ENCODE data around the gene F10. TPM values are rescaled to one million over a fixed set of nuclear protein-coding genes. Genes with fewer than 3 reads are reported as not detected.

The F10 gene
- total and polyA plus RNA-seq, 2 experiments from 2014 or later, result 143 to 148 TPM

- H2AFZ ChIP-seq, result no peak overlapping the region
- 93% methylated on average over 3 of the region's 3 CpGs for WGBS (ENCODE audit: low lambda C conversion rate, missing lambda C conversion rate)
- H3K9me3 ChIP-seq (ENCODE audit: low read depth), result no peaks in the 10 kb centered on the region
- H3K27me3 ChIP-seq, result no peaks in the 10 kb centered on the region
- no peaks in the 10 kb centered on the region for H3K36me3 ChIP-seq (replicated peaks; ENCODE audit: insufficient read depth, low read depth)
- no peak for DNase-seq (ENCODE audit: low spot score)
- H3K79me2 ChIP-seq, result no peaks in the 10 kb centered on the region
- H4K20me1 ChIP-seq (ENCODE audit: insufficient read depth, poor library complexity, severe bottlenecking), result no peaks in the 10 kb centered on the region
- H3K4me1 ChIP-seq (ENCODE audit: insufficient read depth), result peaks cover 16% of the 10 kb centered on the region
- TF ChIP-seq EZH2 (IDR thresholded peaks at IDR 0.05; ENCODE audit: borderline replicate concordance), result no peak
- no peak for TF ChIP-seq EZH2phosphoT487 (IDR thresholded peaks at IDR 0.05; ENCODE audit: low read depth, severe bottlenecking, unreplicated experiment)
- no peak overlapping the region for H3K4me3 ChIP-seq
- no peak overlapping the region for H3K4me2 ChIP-seq
- no peaks in the 10 kb centered on the region for H3K9me2 ChIP-seq (replicated peaks; ENCODE audit: insufficient read depth)
- H3K27ac ChIP-seq, result no peak overlapping the region
Observed at GRCh38 chr13:113155201-113155600, 32.6 kb downstream of the F10 start.

DNA sequence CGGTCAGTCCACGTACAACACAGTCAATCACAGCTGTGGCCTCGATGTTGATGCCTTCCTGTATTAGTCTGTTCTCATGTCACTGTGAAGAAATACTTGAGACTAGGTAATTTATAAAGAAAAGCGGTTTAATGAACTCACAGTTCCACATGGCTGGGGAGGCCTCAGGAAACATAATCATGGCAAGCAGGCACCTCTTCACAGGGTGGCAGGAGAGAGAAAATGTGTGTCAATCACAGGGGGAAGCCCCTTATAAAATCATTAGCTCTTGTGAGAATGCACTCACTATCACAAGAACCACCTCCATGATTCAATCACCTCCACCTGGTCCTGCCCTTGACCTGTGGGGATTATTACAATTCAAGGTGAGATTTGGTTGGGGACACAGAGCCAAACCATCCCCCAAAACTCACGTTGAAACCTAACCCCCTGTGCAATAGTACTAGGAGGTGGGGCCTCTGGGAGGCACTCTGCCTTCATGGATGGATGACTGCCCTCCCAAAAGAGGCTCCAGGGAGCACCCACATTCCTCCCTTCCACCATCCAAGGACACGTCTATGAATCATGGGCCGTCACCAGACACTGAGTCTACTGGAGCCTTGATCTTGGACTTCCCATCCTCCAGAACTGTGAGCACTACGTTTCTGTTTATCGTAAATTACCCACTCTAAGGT, 33.5 kb downstream of the F10 start:
- H3K79me2 ChIP-seq, result no peaks in the 10 kb centered on the region

DNA sequence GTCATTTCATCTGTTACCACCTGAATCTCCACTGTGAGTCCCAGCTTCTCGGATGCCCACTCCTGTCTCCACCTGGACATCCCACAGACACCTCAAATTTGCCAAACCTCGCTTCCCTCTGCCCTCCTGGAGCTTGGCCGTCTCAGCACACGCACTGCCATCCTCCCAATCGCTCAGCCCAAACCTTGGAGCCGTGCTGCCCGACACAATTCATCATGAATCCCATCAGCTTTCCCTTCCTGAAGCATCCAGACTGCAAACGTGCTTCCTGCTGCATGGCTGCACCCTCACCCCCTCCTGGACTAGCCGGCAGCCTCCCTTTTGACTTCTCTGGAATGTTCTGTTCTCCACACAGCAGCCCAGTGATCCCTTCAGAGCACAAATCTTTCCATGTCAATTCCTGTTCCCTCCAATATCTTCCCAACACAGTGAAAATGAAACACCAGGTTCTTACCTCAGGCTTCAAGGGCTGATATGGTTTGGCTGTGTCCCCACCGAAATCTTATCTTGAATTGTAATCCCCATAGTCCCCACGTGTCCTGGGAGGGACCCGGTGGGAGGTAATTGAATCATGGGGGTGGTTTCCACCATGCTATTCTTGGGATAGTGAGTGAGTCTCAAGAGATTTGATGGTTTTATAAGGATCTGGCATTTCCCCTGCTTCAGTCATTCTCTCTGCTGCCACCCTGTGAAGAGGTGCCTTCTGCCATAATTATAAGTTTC, 34.8 kb downstream of the F10 start:
- H3K36me3 ChIP-seq (replicated peaks; ENCODE audit: insufficient read depth, low read depth), result no peaks in the 10 kb centered on the region
- no peak overlapping the region for H3K4me3 ChIP-seq
- no peaks in the 10 kb centered on the region for H3K9me3 ChIP-seq (ENCODE audit: low read depth)
- H3K27ac ChIP-seq, result no peak overlapping the region
- H3K4me2 ChIP-seq, result no peak overlapping the region
- H2AFZ ChIP-seq, result no peak overlapping the region
- no peaks in the 10 kb centered on the region for H4K20me1 ChIP-seq (ENCODE audit: insufficient read depth, poor library complexity, severe bottlenecking)
- H3K79me2 ChIP-seq, result no peaks in the 10 kb centered on the region
- TF ChIP-seq, protein P1, sequence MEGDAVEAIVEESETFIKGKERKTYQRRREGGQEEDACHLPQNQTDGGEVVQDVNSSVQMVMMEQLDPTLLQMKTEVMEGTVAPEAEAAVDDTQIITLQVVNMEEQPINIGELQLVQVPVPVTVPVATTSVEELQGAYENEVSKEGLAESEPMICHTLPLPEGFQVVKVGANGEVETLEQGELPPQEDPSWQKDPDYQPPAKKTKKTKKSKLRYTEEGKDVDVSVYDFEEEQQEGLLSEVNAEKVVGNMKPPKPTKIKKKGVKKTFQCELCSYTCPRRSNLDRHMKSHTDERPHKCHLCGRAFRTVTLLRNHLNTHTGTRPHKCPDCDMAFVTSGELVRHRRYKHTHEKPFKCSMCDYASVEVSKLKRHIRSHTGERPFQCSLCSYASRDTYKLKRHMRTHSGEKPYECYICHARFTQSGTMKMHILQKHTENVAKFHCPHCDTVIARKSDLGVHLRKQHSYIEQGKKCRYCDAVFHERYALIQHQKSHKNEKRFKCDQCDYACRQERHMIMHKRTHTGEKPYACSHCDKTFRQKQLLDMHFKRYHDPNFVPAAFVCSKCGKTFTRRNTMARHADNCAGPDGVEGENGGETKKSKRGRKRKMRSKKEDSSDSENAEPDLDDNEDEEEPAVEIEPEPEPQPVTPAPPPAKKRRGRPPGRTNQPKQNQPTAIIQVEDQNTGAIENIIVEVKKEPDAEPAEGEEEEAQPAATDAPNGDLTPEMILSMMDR (IDR thresholded peaks at IDR 0.05; ENCODE audit: poor library complexity), result no peak
- no peak for TF ChIP-seq EZH2phosphoT487 (IDR thresholded peaks at IDR 0.05; ENCODE audit: low read depth, severe bottlenecking, unreplicated experiment)
- H3K9me2 ChIP-seq (replicated peaks; ENCODE audit: insufficient read depth), result no peaks in the 10 kb centered on the region
- H3K4me1 ChIP-seq (ENCODE audit: insufficient read depth), result peaks cover 11% of the 10 kb centered on the region
- no peak for DNase-seq (ENCODE audit: low spot score)
- WGBS (ENCODE audit: low lambda C conversion rate, missing lambda C conversion rate), result 71% methylated on average over 12 of the region's 12 CpGs
- H3K27me3 ChIP-seq, result no peaks in the 10 kb centered on the region

More for the DNA sequence above, 33.5 kb downstream of the F10 start:
- Histone ChIP-seq H3K9me3 (ENCODE audit: low read depth) (no peaks in the 10 kb centered on the region), H3K4me1 (ENCODE audit: insufficient read depth) (peaks cover 16% of the 10 kb centered on the region), H3K27me3 (no peaks in the 10 kb centered on the region), H3K9me2 (replicated peaks; ENCODE audit: insufficient read depth) (no peaks in the 10 kb centered on the region), H3K27ac (no peak overlapping the region), H4K20me1 (ENCODE audit: insufficient read depth, poor library complexity, severe bottlenecking) (no peaks in the 10 kb centered on the region), H3K4me2 (no peak overlapping the region), H3K36me3 (replicated peaks; ENCODE audit: insufficient read depth, low read depth) (no peaks in the 10 kb centered on the region), H2AFZ (no peak overlapping the region), H3K4me3 (no peak overlapping the region)
- no peak for TF ChIP-seq EZH2 (IDR thresholded peaks at IDR 0.05; ENCODE audit: borderline replicate concordance)
- TF ChIP-seq, protein P1 (IDR thresholded peaks at IDR 0.05; ENCODE audit: poor library complexity), result no peak
- no peak for TF ChIP-seq EZH2phosphoT487 (IDR thresholded peaks at IDR 0.05; ENCODE audit: low read depth, severe bottlenecking, unreplicated experiment)
- WGBS (ENCODE audit: low lambda C conversion rate, missing lambda C conversion rate), result 88% methylated on average over 9 of the region's 9 CpGs
- no peak for DNase-seq (ENCODE audit: low spot score)
